Heart right ventricle (tissue), 16 donors: ENCODE measurements around the gene COL6A3. TPM values are rescaled to one million over a fixed set of nuclear protein-coding genes. Genes with fewer than 3 reads are reported as not detected.

Experiments used
- ATAC-seq, 8 donors: fragments of 200-7000 bp; cut with Tn5 transposase; one replicate each; pipeline ENCODE4 v1.9.1; 2020; ENCODE audit warnings: mild to moderate bottlenecking in 8 of 8, moderate library complexity in 8 of 8, moderate number of reproducible peaks in 1 of 8
- DNase-seq, 2 donors: peaks; one replicate each; pipeline ENCODE4 v3.0.0-alpha.2; 2020
- H3K27ac ChIP-seq, 10 donors: fragments of 200-600 bp; sonication (generic) in 2 of 10; one replicate each; pipeline versions ENCODE4 v1.5.0 to v1.8.0; 2020 to 2022; ENCODE audit warnings: mild to moderate bottlenecking in 3 of 10
- H3K27me3 ChIP-seq, 7 donors: fragments of 200-600 bp; one replicate each; pipeline ENCODE4 v1.8.0; 2021 to 2022; ENCODE audit warnings: mild to moderate bottlenecking in 2 of 7
- H3K36me3 ChIP-seq, 9 donors: fragments of 200-600 bp; sonication (generic) in 1 of 9; one replicate each; pipeline versions ENCODE4 v1.5.0 to v1.8.0; 2020 to 2022; ENCODE audit warnings: mild to moderate bottlenecking in 2 of 9
- H3K4me1 ChIP-seq, 9 donors: fragments of 200-600 bp; sonication (generic) in 1 of 9; one replicate each; pipeline versions ENCODE4 v1.5.0 to v1.8.0; 2020 to 2022; ENCODE audit warnings: mild to moderate bottlenecking in 4 of 9
- H3K4me3 ChIP-seq, 10 donors: fragments of 200-600 bp; sonication (generic) in 2 of 10; one replicate each; pipeline versions ENCODE4 v1.5.0 to v1.8.0; 2020 to 2022; ENCODE audit warnings: mild to moderate bottlenecking in 7 of 10, moderate library complexity in 2 of 10
- H3K9me3 ChIP-seq, 11 donors: fragments of 200-600 bp in 10 of 11; sonication (generic) in 2 of 11; one replicate each; pipeline versions ENCODE4 v1.5.0 to v1.8.0; 2013 to 2022; ENCODE audit warnings: mild to moderate bottlenecking in 2 of 11, control low read depth in 1 of 11, moderate library complexity in 1 of 11
- WGBS, 2 donors: extraction: QIAGEN DNeasy Blood & Tissue Kit; methylation state at CpG; one replicate each; pipeline ENCODE4 v1.1.7; 2013; ENCODE audit warnings: inconsistent platforms in 1 of 2; 5-methylcytosine and 5-hydroxymethylcytosine counted together
- intact Hi-C, 10 donors: fragments of 100-400 bp; cut with DNase I; formaldehyde crosslinking; loops; one replicate each; pipeline versions ENCODE4 v1.11.1 to v1.14.2; 2022
- polyA plus RNA-seq, 2 donors: library from polyadenylated mRNA; stranded (reverse); fragments of 200-250 nt; gene quantifications; one replicate each; pipeline ENCODE4 v1.2.3, GENCODE V29; 2013
- total RNA-seq, 10 donors: library from RNA; stranded (reverse); fragmentation: NEBNext Ultra II Directional in 3 of 10; extraction: Animal tissue kit (Norgen Biotek cat#: 25700) in 3 of 10; gene quantifications; one replicate each; pipeline versions ENCODE4 v1.2.1 to v1.2.4, GENCODE V29; 2021 to 2023
- TF ChIP-seq, protein P1 (sequence below), 9 donors: fragments of 200-600 bp; sonication (generic) in 2 of 9; IDR thresholded peaks; one replicate each; pipeline versions ENCODE4 v1.5.0 to v1.8.0; 2021 to 2022; ENCODE audit warnings: antibody characterized with exemption in 9 of 9, mild to moderate bottlenecking in 5 of 9, moderate library complexity in 1 of 9
- donor health status: Arrhythmogenic right ventricular cardiomyopathy.
- donor health status: ischemic (EF 13 %, LVEDD 7.1; RV severe dilation, severe dysfunction).
- donor health status: healthy with polysubstance abuse.
- donor health status: DM: no; HTN: yes; CAD: no.
- donor health status: DM: no; HTN: no; CAD: no.
- donor health status: ischemic (EF 25% LVEDD 6.9; RV normal size, moderate dysfunction).
- donor health status: ischemic (EF 25% LVEDD 5.7; RV mildly dilated, moderate dysfunction).
- donor health status: healthy.
- donor health status: DM: yes; HTN: yes; CAD: no.
- donor health status: Ischemic cardiomyopathy.
- donor health status: ischemic (EF 35%, LVEDD 5.7; RV mildly dilated, moderate dysfunction).
- donor health status: nonischemic (EF 11% LVEDD 7.7; RV severe dilation, severe dysfunction).
- donor health status: DM: yes; HTN: yes; CAD: no.
- donor health status: PGD.
- donor health status: ischemic (EF 29% LVEDD 5.4; RV normal size, mild dysfunction).
- donor health status: nonischemic (EF 23%, LVEDD 6.1; RV moderate dilation, normal function).

Gene COL6A3
- total and polyA plus RNA-seq, 12 donors = 27.7 to 222 (median 47.5) TPM

DNA sequence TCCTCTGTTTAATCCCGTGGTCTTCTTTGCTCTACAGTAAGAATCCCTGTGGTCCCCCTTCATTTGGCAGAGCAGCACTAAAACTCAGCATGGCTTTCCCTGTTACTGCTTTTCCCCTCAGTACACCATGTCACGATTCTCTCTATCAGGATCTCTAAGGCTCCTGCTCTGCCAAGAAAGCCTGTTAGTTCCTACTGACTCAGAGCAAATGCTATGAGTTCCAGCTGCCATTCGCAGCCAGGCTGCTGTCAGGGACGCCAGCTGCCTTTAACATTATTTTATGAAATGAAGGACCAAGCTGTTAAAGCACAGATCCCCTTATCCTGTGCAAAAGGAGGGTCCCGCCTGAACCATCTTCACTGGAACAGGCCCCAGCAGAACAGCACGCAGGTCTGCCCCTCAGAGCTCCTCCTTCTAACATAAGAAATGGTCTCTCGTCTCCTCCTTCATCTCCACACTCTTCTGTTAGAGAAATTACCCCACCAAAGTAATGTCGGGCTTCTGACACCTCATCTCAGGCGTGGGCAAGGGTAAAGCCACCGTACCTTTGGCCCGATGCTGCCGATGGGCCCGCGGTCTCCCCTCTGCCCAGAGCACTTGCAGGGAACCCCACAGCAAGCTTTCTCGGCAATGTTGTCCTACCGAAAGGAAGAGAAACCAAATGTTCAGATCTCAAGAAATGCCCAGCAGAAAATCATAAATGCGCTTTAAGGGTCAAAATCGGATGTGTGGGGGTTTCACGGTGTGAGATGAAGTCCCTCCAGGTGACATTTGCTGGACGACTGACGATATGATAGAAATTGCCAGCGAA lies 52.6 kb downstream of the COL6A3 start:
- intact Hi-C loops = no loop called here
- Histone ChIP-seq H3K4me1 (peaks cover 0 to 23% (median 0%) of the 10 kb centered on the region in 9 donors), H3K27me3 (peaks cover 0 to 18% (median 0%) of the 10 kb centered on the region in 7 donors), H3K9me3 (no peaks in the 10 kb centered on the region), H3K27ac (peak overlapping the region in 8 of 10 donors; percentile 3 to 62 (median 40)), H3K4me3 (no peak overlapping the region), H3K36me3 (peaks cover 0 to 91% (median 5%) of the 10 kb centered on the region in 9 donors)
- ATAC-seq (peak; percentile 47 to 77 (median 59)), DNase-seq (peak in 1 of 2 donors; percentile 23)
- TF ChIP-seq, protein P1, sequence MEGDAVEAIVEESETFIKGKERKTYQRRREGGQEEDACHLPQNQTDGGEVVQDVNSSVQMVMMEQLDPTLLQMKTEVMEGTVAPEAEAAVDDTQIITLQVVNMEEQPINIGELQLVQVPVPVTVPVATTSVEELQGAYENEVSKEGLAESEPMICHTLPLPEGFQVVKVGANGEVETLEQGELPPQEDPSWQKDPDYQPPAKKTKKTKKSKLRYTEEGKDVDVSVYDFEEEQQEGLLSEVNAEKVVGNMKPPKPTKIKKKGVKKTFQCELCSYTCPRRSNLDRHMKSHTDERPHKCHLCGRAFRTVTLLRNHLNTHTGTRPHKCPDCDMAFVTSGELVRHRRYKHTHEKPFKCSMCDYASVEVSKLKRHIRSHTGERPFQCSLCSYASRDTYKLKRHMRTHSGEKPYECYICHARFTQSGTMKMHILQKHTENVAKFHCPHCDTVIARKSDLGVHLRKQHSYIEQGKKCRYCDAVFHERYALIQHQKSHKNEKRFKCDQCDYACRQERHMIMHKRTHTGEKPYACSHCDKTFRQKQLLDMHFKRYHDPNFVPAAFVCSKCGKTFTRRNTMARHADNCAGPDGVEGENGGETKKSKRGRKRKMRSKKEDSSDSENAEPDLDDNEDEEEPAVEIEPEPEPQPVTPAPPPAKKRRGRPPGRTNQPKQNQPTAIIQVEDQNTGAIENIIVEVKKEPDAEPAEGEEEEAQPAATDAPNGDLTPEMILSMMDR (IDR thresholded peaks at IDR 0.05) = no peak
- 86 to 87% methylated on average over 22 of the region's 22 CpGs for WGBS, 2 donors

DNA sequence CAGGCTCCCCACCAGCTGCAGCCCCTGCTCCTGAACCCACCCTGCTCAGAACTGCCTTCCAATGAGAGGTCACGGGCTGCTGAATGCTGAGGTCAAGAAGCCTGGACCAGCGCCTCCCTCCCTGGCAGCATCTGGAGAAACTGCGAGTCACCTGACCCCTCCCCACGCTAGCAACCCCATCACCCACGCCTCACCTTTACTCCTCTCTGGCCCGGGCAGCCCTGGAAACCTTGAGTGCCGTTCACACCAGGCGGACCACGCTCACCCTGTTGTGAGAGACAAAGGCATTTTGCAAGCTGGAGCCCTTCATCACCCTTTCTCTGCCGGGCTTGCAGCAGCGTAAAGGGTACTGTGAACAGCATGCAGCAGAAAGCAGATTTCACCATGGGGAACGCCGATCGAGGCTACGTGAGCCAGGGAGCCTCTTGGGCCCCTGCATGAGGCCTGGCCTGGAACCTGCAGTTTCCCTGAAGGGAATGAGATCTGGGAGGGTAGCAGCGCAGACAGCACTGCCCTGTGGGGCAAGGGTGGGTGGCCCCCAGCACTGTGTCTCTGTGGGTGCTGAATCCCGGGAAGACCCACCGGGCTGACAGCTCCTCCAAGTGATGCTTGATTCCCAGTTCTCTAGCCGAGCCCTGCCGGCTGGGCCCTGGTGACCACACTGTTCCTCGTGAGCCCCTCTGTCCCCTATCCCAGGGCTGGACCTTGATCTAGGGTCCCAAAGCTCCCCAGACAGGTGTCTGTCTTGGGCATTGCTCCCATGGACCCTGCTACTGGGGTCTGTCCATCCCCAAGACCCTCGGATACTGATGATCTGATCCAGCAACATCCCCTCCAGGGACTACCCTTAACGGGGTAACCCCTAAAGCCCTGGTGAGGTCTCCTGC lies 53.8 kb downstream of the COL6A3 start:
- peaks cover 0 to 84% (median 5%) of the 10 kb centered on the region in 9 donors for H3K36me3 ChIP-seq

DNA sequence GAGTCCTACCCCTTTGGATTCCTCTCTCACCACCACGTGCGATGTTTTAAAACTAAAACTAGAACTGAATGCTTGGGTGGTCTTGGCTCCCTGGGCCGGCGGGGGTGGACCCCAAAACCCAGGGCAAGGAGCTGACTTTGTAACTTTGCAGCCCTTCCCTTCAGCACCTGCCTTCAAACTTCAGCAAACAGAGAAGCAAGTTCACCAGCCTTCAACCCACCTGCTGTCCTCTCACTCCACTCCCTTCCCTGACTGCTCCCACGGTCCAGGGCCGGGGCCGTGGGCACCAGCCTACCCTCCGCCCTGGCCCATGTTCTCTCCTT lies 54.5 kb downstream of the COL6A3 start:
- peaks cover 0 to 85% (median 5%) of the 10 kb centered on the region in 9 donors for H3K36me3 ChIP-seq
- H3K4me1 ChIP-seq = peaks cover 0 to 23% (median 0%) of the 10 kb centered on the region in 9 donors
- peak overlapping the region in 3 of 10 donors; percentile 44 to 55 (median 48) for H3K27ac ChIP-seq
- no peaks in the 10 kb centered on the region for H3K9me3 ChIP-seq
- no peak overlapping the region for H3K4me3 ChIP-seq
- intact Hi-C loops = no loop called here
- TF ChIP-seq, protein P1 (IDR thresholded peaks at IDR 0.05) = no peak
- ATAC-seq = no peak
- no peak for DNase-seq
- 76 to 82% methylated on average over 8 of the region's 8 CpGs for WGBS, 2 donors
- H3K27me3 ChIP-seq = peaks cover 0 to 18% (median 0%) of the 10 kb centered on the region in 7 donors

More for the DNA sequence above, 53.8 kb downstream of the COL6A3 start:
- H3K27ac ChIP-seq = peak overlapping the region in 9 of 10 donors; percentile 2 to 62 (median 41)
- ATAC-seq (no peak), DNase-seq (no peak)
- H3K4me1 ChIP-seq = peaks cover 0 to 23% (median 0%) of the 10 kb centered on the region in 9 donors
- H3K9me3 ChIP-seq = no peaks in the 10 kb centered on the region
- TF ChIP-seq, protein P1 (IDR thresholded peaks at IDR 0.05) = no peak
- peaks cover 0 to 18% (median 0%) of the 10 kb centered on the region in 7 donors for H3K27me3 ChIP-seq
- intact Hi-C loops = no loop called here
- H3K4me3 ChIP-seq = no peak overlapping the region
- 79 to 81% methylated on average over 23 of the region's 23 CpGs for WGBS, 2 donors
